Measurements from ENCODE around the gene PPIG. TPM values are rescaled to one million over a fixed set of nuclear protein-coding genes. Genes with fewer than 3 reads are reported as not detected.
"Not testable (repeated sequence)": the region's sequence is repeated elsewhere in the genome, so short reads cannot be mapped to it uniquely, and the experiment has no call there.

PPIG gene
- polyA plus RNA-seq, 1 experiment = 11.7 TPM

DNA sequence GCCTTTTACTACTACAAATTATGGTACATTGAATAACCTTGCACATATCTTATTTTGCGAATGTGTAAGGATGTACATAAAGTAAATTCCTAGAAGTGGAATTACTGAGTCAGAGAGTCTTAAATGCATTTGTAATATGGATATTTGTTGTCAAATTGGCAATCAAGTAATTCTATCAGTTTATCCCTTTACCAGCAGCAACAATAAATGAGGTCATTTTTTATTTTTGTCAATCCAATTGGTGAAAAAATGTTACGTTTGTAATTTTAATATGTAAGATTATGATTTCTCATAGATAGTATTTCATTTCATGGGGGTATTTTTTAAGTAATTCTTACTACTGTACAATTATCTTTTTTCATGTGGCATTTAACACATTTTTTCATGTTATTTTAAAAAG is 14.8 kb downstream of the PPIG start:
- DNase-seq (ENCODE audit: low read depth) = no peak
- no peak overlapping the region for H3K4me3 ChIP-seq (ENCODE audit: low read depth, low read length)
- TF ChIP-seq, protein P1, sequence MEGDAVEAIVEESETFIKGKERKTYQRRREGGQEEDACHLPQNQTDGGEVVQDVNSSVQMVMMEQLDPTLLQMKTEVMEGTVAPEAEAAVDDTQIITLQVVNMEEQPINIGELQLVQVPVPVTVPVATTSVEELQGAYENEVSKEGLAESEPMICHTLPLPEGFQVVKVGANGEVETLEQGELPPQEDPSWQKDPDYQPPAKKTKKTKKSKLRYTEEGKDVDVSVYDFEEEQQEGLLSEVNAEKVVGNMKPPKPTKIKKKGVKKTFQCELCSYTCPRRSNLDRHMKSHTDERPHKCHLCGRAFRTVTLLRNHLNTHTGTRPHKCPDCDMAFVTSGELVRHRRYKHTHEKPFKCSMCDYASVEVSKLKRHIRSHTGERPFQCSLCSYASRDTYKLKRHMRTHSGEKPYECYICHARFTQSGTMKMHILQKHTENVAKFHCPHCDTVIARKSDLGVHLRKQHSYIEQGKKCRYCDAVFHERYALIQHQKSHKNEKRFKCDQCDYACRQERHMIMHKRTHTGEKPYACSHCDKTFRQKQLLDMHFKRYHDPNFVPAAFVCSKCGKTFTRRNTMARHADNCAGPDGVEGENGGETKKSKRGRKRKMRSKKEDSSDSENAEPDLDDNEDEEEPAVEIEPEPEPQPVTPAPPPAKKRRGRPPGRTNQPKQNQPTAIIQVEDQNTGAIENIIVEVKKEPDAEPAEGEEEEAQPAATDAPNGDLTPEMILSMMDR (IDR thresholded peaks at IDR 0.05; ENCODE audit: insufficient read depth, low read depth, low read length) = no peak
- no peaks in the 10 kb centered on the region for H3K27me3 ChIP-seq (ENCODE audit: control insufficient read depth, insufficient read depth, low read length)
- ChIA-PET POLR2A (no interaction called here), CTCF (interaction anchor here (0.5 kb wide), 1 partner anchor 108 kb away, joined by 3 read pairs; no protein-coding TSS in a partner anchor)
- no peaks in the 10 kb centered on the region for H3K36me3 ChIP-seq (ENCODE audit: control insufficient read depth, insufficient read depth, low read length)

DNA sequence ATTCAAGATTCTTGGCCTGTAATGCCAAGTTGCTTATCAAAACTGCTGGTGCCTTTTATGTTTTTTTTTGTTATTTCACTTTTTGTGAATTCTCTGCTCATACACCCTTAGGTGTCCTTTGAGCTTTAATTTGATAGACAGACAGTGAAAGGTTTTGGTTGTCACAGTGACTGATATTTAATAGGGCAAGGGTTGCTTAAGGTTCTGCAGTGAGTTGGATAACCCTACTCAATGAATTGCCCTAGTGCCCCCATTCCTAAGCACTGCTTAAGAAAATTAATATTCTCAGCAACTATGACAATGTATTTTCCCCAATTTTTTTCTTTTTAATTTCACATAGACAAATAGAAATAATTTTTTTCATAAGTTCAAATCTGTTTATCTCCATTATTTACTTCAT is 15.4 kb downstream of the PPIG start:
- DNase-seq (ENCODE audit: low read depth) = no peak
- Histone ChIP-seq H3K27me3 (ENCODE audit: control insufficient read depth, insufficient read depth, low read length) (no peaks in the 10 kb centered on the region), H3K36me3 (ENCODE audit: control insufficient read depth, insufficient read depth, low read length) (no peaks in the 10 kb centered on the region), H3K4me3 (ENCODE audit: low read depth, low read length) (no peak overlapping the region)
- ChIA-PET CTCF (interaction anchor here (0.5 kb wide), 1 partner anchor 107 kb away, joined by 3 read pairs; no protein-coding TSS in a partner anchor), POLR2A (no interaction called here)
- TF ChIP-seq, protein P1 (IDR thresholded peaks at IDR 0.05; ENCODE audit: insufficient read depth, low read depth, low read length) = no peak

DNA sequence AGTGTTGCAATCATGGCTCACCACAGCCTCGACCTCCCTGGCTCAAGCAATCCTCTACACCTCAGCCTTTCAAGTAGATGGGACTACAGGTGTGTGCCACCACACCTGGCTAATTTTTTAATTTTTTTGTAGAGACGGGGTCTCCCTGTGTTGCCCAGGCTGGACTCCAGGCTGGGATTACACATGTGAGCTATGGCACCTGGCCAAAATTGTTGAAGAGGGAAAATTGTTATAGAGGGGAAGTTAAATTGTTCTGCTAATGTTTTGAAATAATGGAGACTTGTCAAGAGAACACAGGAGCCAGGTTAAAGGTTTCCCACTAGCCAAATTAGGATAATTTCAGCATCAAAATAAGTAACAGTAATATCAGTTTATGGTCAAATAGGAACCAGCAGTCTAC is 25.1 kb downstream of the PPIG start:
- no peak for DNase-seq (ENCODE audit: low read depth)
- TF ChIP-seq, protein P1 (IDR thresholded peaks at IDR 0.05; ENCODE audit: insufficient read depth, low read depth, low read length) = no peak
- Histone ChIP-seq H3K27me3 (ENCODE audit: control insufficient read depth, insufficient read depth, low read length) (no peaks in the 10 kb centered on the region), H3K36me3 (ENCODE audit: control insufficient read depth, insufficient read depth, low read length) (peaks cover 2% of the 10 kb centered on the region; the same call in 1 of the 2 replicates), H3K4me3 (ENCODE audit: low read depth, low read length) (no peak overlapping the region)
- ChIA-PET POLR2A (no interaction called here), CTCF (no interaction called here)

DNA sequence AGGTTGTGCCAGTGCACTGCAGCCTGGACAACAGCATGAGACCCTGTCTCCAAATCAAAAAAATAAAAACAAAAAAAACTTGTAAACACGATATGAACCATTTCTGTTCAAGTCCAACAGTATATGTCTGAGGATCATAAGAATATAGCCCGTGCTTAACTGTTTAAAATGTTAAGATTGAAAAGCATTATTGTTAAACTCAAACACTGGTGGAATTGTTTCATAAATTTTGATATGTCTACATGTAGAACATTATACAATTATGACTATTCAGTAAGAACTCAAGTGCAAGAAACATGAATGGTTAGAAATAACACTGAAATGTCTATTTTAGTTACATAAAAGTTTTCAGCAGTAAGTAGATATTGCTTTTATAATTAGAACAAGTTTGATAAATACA is 29.7 kb downstream of the PPIG start:
- H3K36me3 ChIP-seq (ENCODE audit: control insufficient read depth, insufficient read depth, low read length) = peaks cover 5% of the 10 kb centered on the region; the same call in 1 of the 2 replicates
- ChIA-PET CTCF (no interaction called here), POLR2A (no interaction called here)
- TF ChIP-seq, protein P1 (IDR thresholded peaks at IDR 0.05; ENCODE audit: insufficient read depth, low read depth, low read length) = no peak
- H3K27me3 ChIP-seq (ENCODE audit: control insufficient read depth, insufficient read depth, low read length) = no peaks in the 10 kb centered on the region
- no peak for DNase-seq (ENCODE audit: low read depth)
- no peak overlapping the region for H3K4me3 ChIP-seq (ENCODE audit: low read depth, low read length)

DNA sequence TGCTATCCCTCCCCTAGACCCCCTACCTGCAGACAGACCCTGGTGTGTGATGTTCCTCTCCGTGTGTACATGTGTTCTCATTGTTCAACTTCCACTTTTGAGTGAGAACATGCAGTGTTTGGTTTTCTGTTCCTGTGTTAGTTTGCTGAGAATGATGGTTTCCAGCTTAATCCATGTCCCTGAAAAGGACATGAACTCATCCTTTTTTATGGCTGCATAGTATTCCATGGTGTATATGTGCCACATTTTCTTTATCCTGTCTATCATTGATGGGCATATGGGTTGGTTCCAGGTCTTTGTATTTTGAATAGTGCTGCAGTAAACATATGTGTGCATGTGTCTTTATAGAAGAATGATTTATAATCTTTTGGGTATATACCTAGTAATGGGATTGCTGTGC is 31.8 kb downstream of the PPIG start:
- DNase-seq (ENCODE audit: low read depth); H3K27me3 ChIP-seq (ENCODE audit: control insufficient read depth, insufficient read depth, low read length); CTCF ChIA-PET; H3K4me3 ChIP-seq (ENCODE audit: low read depth, low read length); POLR2A ChIA-PET; H3K36me3 ChIP-seq (ENCODE audit: control insufficient read depth, insufficient read depth, low read length): not testable (repeated sequence)

DNA sequence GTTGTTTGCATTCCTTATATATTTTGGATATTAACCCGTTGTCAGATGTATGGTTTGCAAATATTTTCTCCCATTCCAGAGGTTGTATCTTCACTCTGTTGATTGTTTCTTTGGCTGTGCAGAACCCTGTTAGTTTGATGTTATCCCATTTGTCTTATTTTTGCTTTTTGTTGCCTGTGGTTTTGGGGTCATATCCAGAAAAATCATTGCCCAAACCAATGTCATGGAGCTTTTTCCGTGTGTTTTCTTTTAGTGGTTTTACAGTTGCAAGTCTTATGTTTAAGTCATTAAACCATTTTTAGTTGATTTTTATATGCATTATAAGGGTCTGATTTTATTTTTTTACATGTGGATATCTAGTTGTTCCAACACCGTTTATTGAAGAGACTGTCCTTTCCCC is 35.8 kb downstream of the PPIG start:
- no peak for DNase-seq (ENCODE audit: low read depth)
- TF ChIP-seq, protein P1 (IDR thresholded peaks at IDR 0.05; ENCODE audit: insufficient read depth, low read depth, low read length) = no peak
- CTCF ChIA-PET = no interaction called here
- POLR2A ChIA-PET = no interaction called here
- peaks cover 4% of the 10 kb centered on the region; the same call in 1 of the 2 replicates for H3K36me3 ChIP-seq (ENCODE audit: control insufficient read depth, insufficient read depth, low read length)
- no peak overlapping the region for H3K4me3 ChIP-seq (ENCODE audit: low read depth, low read length)
- H3K27me3 ChIP-seq (ENCODE audit: control insufficient read depth, insufficient read depth, low read length) = no peaks in the 10 kb centered on the region
